HEK293 (cell line): ENCODE data around the gene CNMD.

Experiments used
- CTCF ChIA-PET: fragments of 350-600 bp; formaldehyde crosslinking; extraction: SDS; loops from one replicate; lab custom pipeline; 2021; ENCODE audit warnings: antibody characterized with exemption; lab: Yijun Ruan, JAX
- POLR2A ChIA-PET: fragments of 300-600 bp; formaldehyde crosslinking; extraction: SDS; loops from one replicate; lab custom pipeline; 2020; ENCODE audit warnings: antibody characterized with exemption, inconsistent platforms; lab: Yijun Ruan, JAX
- H3K27ac ChIP-seq: fragments of 200-500 bp; sonication (Bioruptor generic); 2 replicates; pipeline ENCODE4 v1.5.1; 2014; ENCODE audit warnings: low read depth, low read length, control low read depth, inconsistent platforms; ENCODE audit errors: extremely low read depth
- H3K36me3 ChIP-seq, 2 experiments: fragments of 200-500 bp in 1 of 2; sonication (Bioruptor generic) in 1 of 2; 1 replicate in 1 of 2; 2 replicates in 1 of 2; pipeline ENCODE4 v1.5.1; 2014 to 2017; ENCODE audit warnings: inconsistent platforms in 2 of 2, low read length in 2 of 2; ENCODE audit not compliant: control insufficient read depth in 2 of 2, insufficient read depth in 1 of 2
- H3K4me1 ChIP-seq: fragments of 200-500 bp; sonication (Bioruptor generic); 2 replicates; pipeline ENCODE4 v1.5.1; 2014; ENCODE audit warnings: mild to moderate bottlenecking, low read length, inconsistent platforms; ENCODE audit not compliant: control insufficient read depth, insufficient read depth
- H3K4me3 ChIP-seq: 2 replicates; pipeline ENCODE4 v1.5.1; 2011; ENCODE audit warnings: low read depth, mild to moderate bottlenecking, control low read depth, low read length, moderate library complexity
- H3K9me3 ChIP-seq: fragments of 200-500 bp; sonication (Bioruptor generic); 2 replicates; pipeline ENCODE4 v1.5.1; 2014; ENCODE audit warnings: low read depth, low read length, inconsistent platforms; ENCODE audit not compliant: control insufficient read depth, insufficient read depth
- INSM2 ChIP-seq: fragments of 450-650 bp; formaldehyde crosslinking; IDR thresholded peaks from 2 replicates; pipeline ENCODE4 v1.5.1; 2016; ENCODE audit warnings: missing biosample characterization, missing genetic modification characterization
- PRDM4 ChIP-seq: fragments of 450-650 bp; formaldehyde crosslinking; IDR thresholded peaks from 2 replicates; pipeline ENCODE4 v1.5.1; 2017; ENCODE audit warnings: missing biosample characterization, missing genetic modification characterization
- SCRT1 ChIP-seq: fragments of 450-650 bp; formaldehyde crosslinking; IDR thresholded peaks from 2 replicates; pipeline ENCODE4 v1.5.1; 2016; ENCODE audit warnings: missing biosample characterization, missing genetic modification characterization, borderline replicate concordance
- SCRT2 ChIP-seq: fragments of 450-650 bp; formaldehyde crosslinking; IDR thresholded peaks from 2 replicates; pipeline ENCODE4 v1.5.1; 2016; ENCODE audit warnings: missing biosample characterization, missing genetic modification characterization
- SP7 ChIP-seq: fragments of 450-650 bp; formaldehyde crosslinking; IDR thresholded peaks from 2 replicates; pipeline ENCODE4 v1.5.1; 2016; ENCODE audit warnings: missing biosample characterization, missing genetic modification characterization
- ZFHX2 ChIP-seq: fragments of 450-650 bp; formaldehyde crosslinking; conservative IDR thresholded peaks from 2 replicates; pipeline ENCODE4 v1.5.1; 2016; ENCODE audit warnings: missing biosample characterization, missing genetic modification characterization
- ZFP37 ChIP-seq: fragments of 450-650 bp; formaldehyde crosslinking; IDR thresholded peaks from 2 replicates; pipeline ENCODE4 v1.5.1; 2016; ENCODE audit warnings: missing biosample characterization, missing genetic modification characterization
- ZNF10 ChIP-seq: fragments of 450-650 bp; formaldehyde crosslinking; IDR thresholded peaks from 2 replicates; pipeline ENCODE4 v1.5.1; 2017; ENCODE audit warnings: missing biosample characterization, missing genetic modification characterization
- ZNF184 ChIP-seq: fragments of 450-650 bp; IDR thresholded peaks from 2 replicates; pipeline ENCODE4 v1.5.1; 2018; ENCODE audit warnings: missing biosample characterization, mild to moderate bottlenecking, missing genetic modification characterization
- ZNF23 ChIP-seq: fragments of 450-650 bp; formaldehyde crosslinking; IDR thresholded peaks from 2 replicates; pipeline ENCODE4 v1.5.1; 2016; ENCODE audit warnings: missing biosample characterization, missing genetic modification characterization, borderline replicate concordance
- ZNF341 ChIP-seq: fragments of 450-650 bp; formaldehyde crosslinking; IDR thresholded peaks from 2 replicates; pipeline ENCODE4; 2016; ENCODE audit warnings: low read depth, missing biosample characterization, missing genetic modification characterization
- ZNF350 ChIP-seq: fragments of 450-650 bp; formaldehyde crosslinking; IDR thresholded peaks from 2 replicates; pipeline ENCODE4 v1.5.0; 2017; ENCODE audit warnings: missing biosample characterization, mild to moderate bottlenecking, missing genetic modification characterization
- ZNF362 ChIP-seq: fragments of 450-650 bp; formaldehyde crosslinking; IDR thresholded peaks from 2 replicates; pipeline ENCODE4 v1.5.1; 2016; ENCODE audit warnings: missing biosample characterization, missing genetic modification characterization
- ZNF596 ChIP-seq: fragments of 450-650 bp; IDR thresholded peaks from 2 replicates; pipeline ENCODE4 v1.5.0; 2018; ENCODE audit warnings: missing biosample characterization, mild to moderate bottlenecking, missing genetic modification characterization, moderate library complexity
- ZNF621 ChIP-seq: fragments of 450-650 bp; formaldehyde crosslinking; IDR thresholded peaks from 2 replicates; pipeline ENCODE4 v1.5.1; 2017; ENCODE audit warnings: missing biosample characterization, missing genetic modification characterization
- ZNF677 ChIP-seq: fragments of 450-650 bp; IDR thresholded peaks from 2 replicates; pipeline ENCODE4 v1.5.0; 2018; ENCODE audit warnings: missing biosample characterization, mild to moderate bottlenecking, missing genetic modification characterization, moderate library complexity
- ZNF777 ChIP-seq: fragments of 450-650 bp; formaldehyde crosslinking; IDR thresholded peaks from 2 replicates; pipeline ENCODE4 v1.5.1; 2017; ENCODE audit warnings: missing biosample characterization, missing genetic modification characterization, borderline replicate concordance
- TF ChIP-seq, protein P1 (sequence below): fragments of 450-650 bp; formaldehyde crosslinking; IDR thresholded peaks from 2 replicates; pipeline ENCODE4 v1.5.1; 2017; ENCODE audit warnings: missing biosample characterization, missing genetic modification characterization
- TF ChIP-seq, protein P2 (sequence below): fragments of 450-650 bp; formaldehyde crosslinking; IDR thresholded peaks from 2 replicates; pipeline ENCODE4 v1.5.1; 2017; ENCODE audit warnings: missing biosample characterization, missing genetic modification characterization
- TF ChIP-seq, protein P3 (sequence below): fragments of 450-650 bp; formaldehyde crosslinking; IDR thresholded peaks from 2 replicates; pipeline ENCODE4 v1.5.1; 2016; ENCODE audit warnings: missing biosample characterization, missing genetic modification characterization

Gene CNMD

DNA sequence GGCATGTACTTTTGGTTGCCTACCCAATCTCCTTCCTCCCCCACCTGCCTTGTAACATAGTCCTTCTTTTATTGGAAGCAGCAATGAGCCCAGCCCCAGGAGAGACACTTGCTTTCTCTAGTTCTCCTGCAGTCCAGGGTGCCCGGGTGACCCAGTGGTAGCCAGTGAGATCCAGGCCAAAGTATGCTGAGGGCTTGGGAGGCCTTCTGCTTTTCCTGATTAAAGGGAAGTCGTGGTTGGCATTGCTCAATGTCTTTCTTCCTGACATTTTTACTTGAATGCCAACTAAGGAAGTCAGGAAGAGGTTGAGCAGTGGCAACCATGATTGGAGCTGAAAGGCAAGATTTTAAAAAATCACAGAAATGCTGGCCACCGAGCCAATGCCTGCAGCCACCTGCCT, 25.7 kb downstream of the CNMD start (continued):
- no peak for TF ChIP-seq PRDM4 (tag by site-specific recombination)
- no peak for TF ChIP-seq ZNF350 (tag by site-specific recombination)
- no peak for TF ChIP-seq ZNF677
- TF ChIP-seq ZFHX2 (tag by site-specific recombination), result no peak
- TF ChIP-seq, protein P1, sequence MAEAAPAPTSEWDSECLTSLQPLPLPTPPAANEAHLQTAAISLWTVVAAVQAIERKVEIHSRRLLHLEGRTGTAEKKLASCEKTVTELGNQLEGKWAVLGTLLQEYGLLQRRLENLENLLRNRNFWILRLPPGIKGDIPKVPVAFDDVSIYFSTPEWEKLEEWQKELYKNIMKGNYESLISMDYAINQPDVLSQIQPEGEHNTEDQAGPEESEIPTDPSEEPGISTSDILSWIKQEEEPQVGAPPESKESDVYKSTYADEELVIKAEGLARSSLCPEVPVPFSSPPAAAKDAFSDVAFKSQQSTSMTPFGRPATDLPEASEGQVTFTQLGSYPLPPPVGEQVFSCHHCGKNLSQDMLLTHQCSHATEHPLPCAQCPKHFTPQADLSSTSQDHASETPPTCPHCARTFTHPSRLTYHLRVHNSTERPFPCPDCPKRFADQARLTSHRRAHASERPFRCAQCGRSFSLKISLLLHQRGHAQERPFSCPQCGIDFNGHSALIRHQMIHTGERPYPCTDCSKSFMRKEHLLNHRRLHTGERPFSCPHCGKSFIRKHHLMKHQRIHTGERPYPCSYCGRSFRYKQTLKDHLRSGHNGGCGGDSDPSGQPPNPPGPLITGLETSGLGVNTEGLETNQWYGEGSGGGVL (tag by site-specific recombination), result no peak

- CTCF ChIA-PET, result interaction anchor here (0.6 to 0.7 kb wide), 2 partner anchors 47 to 440 kb away, joined by 3 read pairs; no protein-coding TSS in a partner anchor
- POLR2A ChIA-PET, result no interaction called here
- TF ChIP-seq ZNF362 (no peak), SP7 (peak; percentile 57; the same call in 1 of the 2 replicates)
- H3K9me3 ChIP-seq, result no peaks in the 10 kb centered on the region
- H3K4me1 ChIP-seq, result no peaks in the 10 kb centered on the region
- no peaks in the 10 kb centered on the region for H3K36me3 ChIP-seq
- H3K27ac ChIP-seq, result no peak overlapping the region
- H3K4me3 ChIP-seq, result no peak overlapping the region
These were observed 27.2 kb downstream of the CNMD start for GRCh38 chr13:52712385-52712784.

DNA sequence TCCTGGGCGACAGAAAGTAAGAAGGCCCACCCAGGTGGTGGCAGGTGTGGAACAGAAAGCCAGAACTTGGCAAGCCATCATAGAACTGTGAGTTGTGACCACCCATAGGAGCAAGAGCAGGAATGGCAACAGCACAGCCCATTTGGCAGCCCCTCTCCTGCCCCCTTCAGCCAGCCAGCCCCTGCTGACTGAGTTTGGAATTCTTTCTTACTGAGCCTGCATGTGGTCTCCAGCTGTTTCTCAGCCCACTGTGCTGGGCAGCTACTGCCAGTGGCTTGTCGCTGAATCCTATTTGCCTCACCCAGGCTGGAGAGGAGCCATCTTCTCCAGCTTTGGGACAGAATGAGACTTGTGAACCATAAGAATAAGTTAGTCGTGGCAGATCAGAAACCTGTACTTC, 28.3 kb downstream of the CNMD start:
- POLR2A ChIA-PET, result no interaction called here
- no peaks in the 10 kb centered on the region for H3K9me3 ChIP-seq
- H3K4me1 ChIP-seq, result no peaks in the 10 kb centered on the region
- CTCF ChIA-PET, result interaction anchor here (1.1 kb wide), 1 partner anchor 129 kb away, joined by 5 read pairs; no protein-coding TSS in a partner anchor
- no peak overlapping the region for H3K27ac ChIP-seq
- no peaks in the 10 kb centered on the region for H3K36me3 ChIP-seq
- H3K4me3 ChIP-seq, result no peak overlapping the region
- TF ChIP-seq ZNF596, result no peak
- TF ChIP-seq ZNF777 (tag by site-specific recombination), result no peak
- no peak for TF ChIP-seq ZFP37 (tag by site-specific recombination)
- TF ChIP-seq, protein P2, sequence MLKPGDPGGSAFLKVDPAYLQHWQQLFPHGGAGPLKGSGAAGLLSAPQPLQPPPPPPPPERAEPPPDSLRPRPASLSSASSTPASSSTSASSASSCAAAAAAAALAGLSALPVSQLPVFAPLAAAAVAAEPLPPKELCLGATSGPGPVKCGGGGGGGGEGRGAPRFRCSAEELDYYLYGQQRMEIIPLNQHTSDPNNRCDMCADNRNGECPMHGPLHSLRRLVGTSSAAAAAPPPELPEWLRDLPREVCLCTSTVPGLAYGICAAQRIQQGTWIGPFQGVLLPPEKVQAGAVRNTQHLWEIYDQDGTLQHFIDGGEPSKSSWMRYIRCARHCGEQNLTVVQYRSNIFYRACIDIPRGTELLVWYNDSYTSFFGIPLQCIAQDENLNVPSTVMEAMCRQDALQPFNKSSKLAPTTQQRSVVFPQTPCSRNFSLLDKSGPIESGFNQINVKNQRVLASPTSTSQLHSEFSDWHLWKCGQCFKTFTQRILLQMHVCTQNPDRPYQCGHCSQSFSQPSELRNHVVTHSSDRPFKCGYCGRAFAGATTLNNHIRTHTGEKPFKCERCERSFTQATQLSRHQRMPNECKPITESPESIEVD, result no peak
- TF ChIP-seq SCRT1 (tag by site-specific recombination), result no peak
- no peak for TF ChIP-seq SCRT2 (tag by site-specific recombination)
- TF ChIP-seq ZNF184 (tag by site-specific recombination), result no peak
- no peak for TF ChIP-seq ZNF10 (tag by site-specific recombination)
- no peak for TF ChIP-seq ZNF341 (tag by site-specific recombination)
- TF ChIP-seq PRDM4 (tag by site-specific recombination), result no peak
- no peak for TF ChIP-seq ZNF23 (tag by site-specific recombination)
- TF ChIP-seq, protein P3, sequence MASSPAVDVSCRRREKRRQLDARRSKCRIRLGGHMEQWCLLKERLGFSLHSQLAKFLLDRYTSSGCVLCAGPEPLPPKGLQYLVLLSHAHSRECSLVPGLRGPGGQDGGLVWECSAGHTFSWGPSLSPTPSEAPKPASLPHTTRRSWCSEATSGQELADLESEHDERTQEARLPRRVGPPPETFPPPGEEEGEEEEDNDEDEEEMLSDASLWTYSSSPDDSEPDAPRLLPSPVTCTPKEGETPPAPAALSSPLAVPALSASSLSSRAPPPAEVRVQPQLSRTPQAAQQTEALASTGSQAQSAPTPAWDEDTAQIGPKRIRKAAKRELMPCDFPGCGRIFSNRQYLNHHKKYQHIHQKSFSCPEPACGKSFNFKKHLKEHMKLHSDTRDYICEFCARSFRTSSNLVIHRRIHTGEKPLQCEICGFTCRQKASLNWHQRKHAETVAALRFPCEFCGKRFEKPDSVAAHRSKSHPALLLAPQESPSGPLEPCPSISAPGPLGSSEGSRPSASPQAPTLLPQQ, result no peak
- no peak for TF ChIP-seq INSM2 (tag by site-specific recombination)
- TF ChIP-seq ZNF621 (tag by site-specific recombination), result no peak
